ENCODE results near the gene USP13.

- TF ChIP-seq ZNF274 (IDR thresholded peaks at IDR 0.05; ENCODE audit: low read depth, low read length) (no peak), YY1 (IDR thresholded peaks at IDR 0.05; ENCODE audit: insufficient read depth, insufficient read length) (no peak), SUZ12 (IDR thresholded peaks at IDR 0.05; ENCODE audit: extremely low read depth, insufficient read depth, insufficient read length) (no peak)
Observed at GRCh38 chr3:179775416-179776122, 122.7 kb downstream of the USP13 start.
